HG03159 (cell line): ENCODE measurements around the gene PSMA6.
"Not testable (repeated sequence)": the region's sequence is repeated elsewhere in the genome, so short reads cannot be mapped to it uniquely, and the experiment has no call there.

Experiments used
- ATAC-seq: cut with Tn5 transposase; IDR thresholded peaks from one replicate; pipeline ENCODE4 v1.9.1; 2021; ENCODE audit warnings: mild to moderate bottlenecking, moderate library complexity; ENCODE audit not compliant: unreplicated experiment

The PSMA6 gene

DNA sequence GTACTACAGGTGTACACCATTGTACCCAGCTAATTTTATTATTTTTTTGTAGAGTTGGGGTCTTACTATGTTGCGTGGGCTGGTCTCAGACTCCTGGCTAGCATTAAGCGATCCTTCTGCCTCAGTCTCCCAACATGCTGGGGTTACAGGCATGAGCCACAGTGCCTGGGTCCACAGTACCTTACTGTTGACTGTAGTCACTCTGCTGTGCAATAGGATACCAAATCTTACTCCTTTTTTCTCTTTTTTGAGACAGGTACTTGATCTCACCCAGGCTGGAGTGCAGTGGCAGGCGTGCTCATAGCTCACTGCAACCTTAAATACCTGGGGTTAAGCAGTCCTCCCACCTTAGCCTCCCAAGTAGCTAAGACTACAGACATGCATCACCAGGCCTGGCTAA, 25.6 kb downstream of the PSMA6 start:
- ATAC-seq: no peak

DNA sequence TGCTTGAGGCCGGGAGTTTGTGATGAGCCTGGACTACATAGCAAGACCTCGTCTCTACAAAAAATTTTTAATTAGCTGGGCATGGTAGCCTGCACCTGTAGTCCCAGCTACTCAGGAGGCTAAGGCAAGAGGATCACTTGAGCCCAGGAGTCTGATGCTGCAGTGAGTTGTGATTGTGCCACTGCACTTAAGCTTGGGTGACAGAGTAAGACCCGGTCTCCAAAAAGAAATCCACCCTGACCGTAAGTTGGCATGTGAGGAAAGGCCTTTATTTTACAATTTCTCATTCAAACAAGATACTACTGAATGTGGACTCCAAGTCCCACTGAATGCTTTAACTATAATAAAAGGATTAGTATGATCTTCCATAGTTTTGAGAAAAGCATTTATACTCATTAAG, 27.3 kb downstream of the PSMA6 start:
- ATAC-seq: no peak

DNA sequence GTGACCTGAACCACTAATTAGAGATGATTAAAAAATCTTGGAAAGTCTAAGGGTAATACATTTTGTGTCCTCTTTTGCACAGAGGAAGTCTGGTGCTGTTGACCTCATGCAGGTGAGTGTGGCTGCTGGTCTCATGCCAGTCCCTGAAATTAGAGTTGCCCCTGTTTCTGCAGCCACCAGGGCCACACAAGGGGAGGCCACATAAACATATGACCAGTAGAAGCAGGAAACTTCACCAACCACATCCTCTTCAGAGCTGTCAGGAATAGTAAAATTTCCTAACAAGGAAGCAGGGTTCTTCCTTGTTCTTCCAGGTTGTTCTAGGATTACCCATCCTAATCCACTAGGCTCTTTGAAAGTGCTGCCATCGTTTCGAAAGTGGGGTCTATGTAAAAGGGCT, 28.3 kb downstream of the PSMA6 start:
- no peak for ATAC-seq

DNA sequence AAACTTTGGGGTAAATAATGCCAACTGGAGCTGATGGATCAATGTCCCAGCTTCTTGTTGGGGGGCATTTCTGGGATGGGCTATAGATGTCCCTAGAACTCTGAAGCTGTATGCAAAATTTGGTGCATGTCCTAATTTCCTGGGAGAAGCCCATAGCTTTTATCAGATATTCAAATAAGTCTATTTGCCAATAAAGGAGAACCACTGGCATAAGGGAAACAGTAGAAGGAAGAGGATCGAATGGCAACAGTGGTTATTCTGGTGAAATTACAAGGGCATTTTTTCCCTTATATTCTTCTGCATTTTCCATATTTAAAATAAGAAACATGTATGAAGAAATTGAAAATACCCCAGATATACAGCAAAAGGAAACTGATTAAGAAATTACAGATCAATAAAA, 34.2 kb downstream of the PSMA6 start:
- ATAC-seq: no peak

DNA sequence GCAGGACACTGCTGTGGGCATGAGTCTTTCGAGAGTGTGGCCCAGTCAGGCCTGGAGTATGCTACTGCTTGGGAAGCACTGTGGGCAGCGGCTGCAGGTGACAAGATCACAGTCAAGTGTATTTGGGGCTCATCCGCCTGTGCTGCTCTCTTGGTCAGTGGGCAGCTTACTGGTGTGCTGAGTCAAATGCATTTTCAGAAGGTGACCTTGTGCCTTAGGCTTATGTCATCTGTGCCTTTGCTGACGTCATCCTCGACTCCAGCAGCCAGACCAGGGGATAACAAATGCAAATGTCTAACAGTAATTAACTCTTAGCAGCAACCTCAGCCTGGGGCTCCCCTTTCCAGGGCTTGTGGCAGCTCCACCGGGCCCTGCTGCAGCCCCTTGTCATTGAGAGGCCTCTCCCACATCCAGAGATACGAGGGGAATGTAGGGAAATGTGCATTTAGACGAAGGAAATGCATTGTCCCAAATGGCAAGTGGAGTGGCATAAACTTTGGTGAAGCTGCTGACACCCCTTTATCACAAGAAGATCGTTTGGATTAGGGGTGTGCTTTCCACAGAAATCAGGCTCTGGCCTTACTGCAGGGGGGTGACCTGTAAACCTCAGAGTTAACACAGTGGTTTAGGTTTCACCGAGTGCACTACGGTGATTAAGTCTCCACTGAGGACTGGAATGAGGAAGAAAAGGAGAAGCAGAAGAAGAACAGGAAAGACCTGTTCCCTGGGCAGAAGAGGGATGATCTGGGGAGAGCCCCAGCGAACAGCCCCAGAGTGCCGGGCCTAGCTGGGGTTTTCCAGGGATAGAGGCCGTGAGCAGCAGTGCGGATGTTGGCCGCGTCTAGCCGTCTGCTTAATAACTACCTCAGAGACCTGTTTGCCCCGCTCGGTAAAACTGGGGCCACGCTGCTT, 39.7 kb downstream of the PSMA6 start:
- ATAC-seq: peak; percentile 48

DNA sequence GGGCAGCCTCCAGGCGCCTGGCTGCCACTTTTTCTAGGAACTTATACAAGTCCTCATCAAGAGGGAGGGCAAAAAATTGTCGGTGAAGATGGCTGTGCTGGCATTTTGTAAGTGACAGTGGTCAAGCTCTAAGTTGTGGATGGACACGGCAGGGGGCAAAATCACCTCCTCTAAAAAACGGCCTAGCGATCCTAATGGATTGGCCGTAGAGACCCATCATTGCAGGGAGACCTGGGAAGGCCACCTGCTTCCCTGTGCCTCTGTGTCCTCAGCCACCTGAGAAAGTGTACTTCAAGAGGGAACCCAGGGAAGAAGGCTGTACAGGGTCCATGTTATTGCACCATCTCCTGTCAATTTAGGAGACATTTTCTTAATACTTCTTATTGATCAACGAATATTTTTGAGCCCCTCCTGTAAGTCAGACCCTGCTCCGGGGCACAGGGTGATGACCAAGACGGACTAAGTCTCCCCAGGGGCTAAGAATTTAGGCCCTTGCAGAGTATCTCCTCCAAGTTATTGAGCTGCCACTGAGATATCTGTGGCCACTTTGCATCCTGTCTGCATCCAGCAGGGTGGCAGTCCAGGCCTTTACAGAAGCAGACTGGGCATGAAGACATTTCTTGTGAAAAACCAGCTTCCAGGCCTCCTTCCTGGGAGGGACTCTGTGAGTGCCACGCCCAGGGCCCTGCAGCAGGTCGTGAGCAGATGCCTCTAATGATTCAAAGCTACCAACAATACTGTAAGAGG, 40.5 kb downstream of the PSMA6 start:
- ATAC-seq: no peak

DNA sequence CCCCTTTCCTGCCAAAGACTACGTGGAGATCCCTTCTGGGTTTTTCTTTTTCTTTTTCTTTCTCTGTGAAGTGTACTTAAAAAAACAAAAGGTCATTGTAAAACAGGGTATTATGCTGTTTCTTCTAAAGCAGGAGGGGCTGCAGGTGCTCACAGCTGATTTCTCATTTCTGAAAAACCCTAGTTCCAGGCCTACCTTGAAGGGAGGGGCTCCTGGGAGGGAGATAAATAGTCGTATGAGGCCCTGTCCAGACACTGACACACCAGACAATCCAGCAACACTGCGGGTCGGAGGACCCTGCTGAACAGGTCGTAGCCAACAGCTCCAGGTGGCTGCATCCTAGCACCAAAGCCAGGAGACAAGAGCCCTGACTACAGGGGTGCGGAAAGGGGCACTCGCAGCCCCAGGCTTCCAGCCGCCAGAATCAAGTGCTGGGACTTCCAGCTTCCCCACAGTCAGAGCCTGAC, 41.1 kb downstream of the PSMA6 start:
- no peak for ATAC-seq

DNA sequence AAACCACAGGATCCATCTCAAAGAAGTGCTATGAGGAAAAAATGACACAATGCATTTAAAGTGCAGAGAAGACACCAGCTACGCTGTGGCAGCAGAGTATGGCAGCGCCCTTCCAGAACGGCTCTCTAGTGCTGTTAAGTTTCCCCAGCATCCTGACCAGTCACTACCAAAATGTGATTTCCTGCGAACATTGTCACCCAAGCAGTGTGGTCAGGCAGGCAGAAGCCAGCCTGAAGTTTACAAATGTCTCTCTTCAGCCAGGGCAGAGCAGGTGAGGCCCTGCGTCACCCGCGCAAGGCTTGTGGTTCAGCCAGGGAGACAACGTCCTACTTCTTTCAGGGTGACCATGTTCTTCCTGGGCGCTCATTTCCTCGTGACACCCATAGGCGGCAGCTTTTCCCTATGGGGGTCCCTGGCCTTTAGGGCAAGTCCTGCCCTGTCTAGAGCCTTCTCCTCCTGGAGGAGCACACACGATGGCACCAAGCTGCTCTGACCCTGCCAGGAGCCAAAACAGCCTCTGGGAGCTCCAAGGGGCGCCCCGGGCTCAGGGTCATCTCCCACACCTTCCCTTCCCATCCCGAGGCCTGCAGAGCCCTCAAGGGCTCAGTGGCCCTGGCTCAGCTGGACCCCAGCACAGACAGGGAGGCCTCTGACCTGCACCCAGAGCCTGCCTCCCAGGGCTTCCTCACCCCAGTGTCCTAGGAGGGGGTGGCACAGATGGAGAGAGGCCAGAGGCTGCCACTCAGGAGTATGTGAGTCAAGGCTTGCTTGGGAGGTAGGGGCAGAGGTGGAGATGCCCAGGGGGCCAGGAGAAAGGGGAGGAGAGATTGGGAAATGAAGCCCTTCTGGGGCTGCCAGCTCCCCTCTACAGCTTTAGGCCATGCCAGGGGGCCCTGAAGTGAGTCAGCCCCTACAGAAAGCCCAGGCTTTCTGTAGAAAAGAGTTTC, 41.9 kb downstream of the PSMA6 start:
- no peak for ATAC-seq

DNA sequence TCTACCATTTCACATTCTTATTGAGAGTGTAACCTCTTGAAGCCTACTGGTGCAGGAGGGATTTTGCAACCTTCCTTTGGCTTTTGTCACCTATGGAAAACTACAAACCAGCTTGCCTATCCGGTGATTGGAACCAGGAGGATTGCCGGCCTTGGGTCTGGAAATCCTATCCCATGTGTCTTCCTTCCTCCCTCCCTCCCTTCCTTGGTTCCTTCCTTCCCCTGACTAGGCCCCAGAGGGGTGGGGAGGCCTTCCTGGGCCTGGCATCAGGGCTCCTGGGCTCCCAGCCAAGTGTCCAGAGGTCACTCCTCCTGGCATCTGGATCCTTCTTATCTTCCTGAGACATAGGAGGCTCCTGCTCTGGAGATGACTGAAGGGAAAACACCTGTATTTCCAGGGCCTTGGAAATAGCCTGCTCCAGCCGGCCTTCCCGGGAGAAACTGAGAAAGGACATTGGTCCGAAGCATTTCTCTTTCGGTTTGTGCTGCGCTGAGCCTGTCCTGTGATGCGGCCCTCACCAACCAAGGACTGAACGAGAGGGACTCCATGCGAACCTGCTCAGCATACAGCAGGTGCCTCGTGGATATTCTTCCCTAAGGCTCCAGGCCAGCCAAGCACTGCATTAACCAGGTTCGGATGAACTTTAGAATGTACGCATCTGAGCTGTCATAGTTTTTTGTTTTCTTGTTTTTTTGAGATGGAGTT, 43.4 kb downstream of the PSMA6 start:
- ATAC-seq: no peak

DNA sequence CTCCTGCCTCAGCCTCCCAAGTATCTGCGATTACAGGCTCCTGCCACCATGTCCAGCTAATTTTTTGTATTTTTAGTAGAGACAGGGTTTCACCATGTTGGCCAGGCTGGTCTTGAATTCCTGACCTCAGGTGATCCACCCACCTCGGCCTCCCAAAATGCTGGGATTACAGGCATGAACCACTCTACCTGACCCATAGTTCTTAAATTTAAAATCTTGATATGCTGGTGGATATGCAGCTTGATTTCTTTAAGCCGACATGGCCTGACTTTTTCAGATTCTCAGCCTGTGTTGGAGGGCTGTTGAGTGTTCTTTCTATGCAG, 44.0 kb downstream of the PSMA6 start:
- not testable (repeated sequence) for ATAC-seq

DNA sequence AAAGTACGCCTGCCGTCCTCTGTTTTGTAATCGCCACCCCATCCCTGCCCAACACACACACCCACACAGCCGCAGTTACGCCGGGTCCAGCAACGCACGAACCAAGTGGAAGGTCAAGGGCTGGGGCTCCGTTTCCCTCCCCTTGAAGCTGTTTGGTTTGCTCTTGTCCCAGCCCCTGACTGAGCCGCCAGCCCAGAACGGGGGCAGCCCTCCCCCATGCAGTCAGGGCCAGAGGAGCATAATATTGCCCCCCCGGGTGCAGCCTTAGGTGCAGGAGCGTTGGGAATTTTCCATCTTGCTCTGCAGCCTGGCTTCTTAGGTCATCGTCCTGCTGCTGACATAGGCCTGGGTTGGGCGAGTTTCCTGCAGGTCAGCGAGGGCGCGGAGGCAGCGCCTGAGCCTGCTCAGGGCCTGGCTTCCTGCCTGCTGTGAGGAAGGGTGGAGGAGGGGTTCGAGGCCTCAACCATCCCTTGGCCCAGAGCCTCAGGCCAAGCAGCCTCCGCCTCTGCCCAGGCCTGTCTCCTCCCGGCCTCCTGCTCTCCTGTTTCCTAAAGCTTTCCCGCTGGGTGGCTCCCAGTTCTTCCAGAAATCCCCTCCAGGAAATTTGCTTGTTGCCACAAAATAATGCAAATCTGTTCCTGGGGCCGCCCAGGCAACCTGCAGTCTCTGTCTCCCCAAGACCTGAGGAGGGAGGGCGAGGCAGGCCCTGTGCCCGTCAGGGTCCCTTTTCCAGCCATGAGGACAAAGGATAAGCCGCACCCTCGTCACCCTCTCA, 44.5 kb downstream of the PSMA6 start:
- ATAC-seq: no peak

DNA sequence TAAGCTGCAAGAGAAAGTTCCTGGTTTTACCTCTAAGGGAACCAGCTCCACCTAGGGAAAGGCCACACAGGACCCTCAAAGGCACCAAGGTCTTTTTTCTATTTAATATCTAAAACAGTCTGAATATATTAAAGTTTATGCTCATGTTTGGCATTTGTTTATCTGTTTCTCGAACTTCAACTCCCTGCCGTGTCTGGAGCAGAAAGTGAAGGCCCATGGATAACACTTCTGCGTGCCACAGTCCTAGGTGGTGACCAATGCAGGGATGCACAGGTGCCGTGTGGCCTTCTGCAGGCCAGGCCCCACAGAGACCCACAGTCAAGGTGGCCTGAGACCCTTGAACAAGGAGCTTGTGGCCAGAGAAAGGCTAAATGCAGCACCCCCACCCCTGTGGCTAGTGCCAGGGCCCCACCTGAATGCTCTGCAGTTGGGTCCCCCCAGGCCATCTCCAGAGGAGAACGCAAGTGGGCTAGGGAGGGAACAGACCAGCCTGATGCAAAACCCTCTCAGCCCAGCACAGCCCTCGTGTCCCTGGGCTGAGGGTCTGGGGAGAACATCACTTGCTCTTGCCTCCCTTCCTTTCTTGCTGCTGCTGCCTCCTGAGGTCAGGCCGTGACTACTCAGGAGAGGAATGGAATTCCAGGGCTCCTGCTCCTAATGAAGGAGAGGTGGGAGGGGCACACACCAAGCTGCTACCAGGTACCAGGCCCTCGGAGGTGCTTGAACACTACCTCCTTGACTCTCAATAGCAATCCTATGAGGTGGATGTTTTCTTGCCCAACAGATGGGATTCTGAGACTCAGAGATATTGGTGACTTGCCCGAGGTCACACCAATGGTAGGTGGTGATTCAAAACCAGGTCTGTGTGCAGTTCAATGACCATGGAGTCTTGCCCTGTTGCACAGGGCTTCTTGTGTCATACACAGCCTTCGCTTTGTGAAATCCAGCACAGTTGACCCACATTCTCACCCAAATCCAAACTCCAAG, 45.4 kb downstream of the PSMA6 start:
- ATAC-seq: no peak

DNA sequence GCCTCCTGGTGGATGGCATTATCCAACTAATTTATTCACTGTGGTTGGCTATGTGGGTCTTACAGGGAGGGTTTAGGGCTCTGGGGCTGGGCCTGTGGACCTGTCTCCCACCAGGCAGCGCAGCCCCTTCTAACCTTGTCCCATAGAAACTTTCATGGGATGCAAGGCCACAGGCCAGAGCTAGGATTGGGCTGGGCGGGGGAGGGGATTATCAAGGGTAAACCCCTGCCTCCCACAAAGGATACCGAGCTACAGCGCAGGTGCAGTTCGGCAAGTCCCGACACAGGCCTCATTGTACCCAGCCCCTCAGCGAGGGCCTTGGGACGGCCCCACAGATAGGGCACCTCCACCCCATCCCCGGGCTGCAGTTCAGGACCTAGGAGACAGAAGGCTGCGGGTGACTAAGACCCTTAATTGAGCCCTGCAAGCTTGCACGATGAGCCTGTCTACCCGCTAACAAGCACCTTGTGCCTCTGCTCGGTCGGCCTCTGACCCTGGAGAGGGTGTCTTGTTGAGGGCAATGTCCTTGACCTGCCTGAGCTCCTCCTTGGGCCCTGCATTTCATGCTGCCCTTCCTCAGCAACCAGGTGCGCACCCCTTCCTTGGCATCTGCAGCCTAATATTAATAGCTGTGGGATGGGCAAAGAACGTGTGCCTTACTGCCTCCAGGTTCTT, 46.7 kb downstream of the PSMA6 start:
- no peak for ATAC-seq

DNA sequence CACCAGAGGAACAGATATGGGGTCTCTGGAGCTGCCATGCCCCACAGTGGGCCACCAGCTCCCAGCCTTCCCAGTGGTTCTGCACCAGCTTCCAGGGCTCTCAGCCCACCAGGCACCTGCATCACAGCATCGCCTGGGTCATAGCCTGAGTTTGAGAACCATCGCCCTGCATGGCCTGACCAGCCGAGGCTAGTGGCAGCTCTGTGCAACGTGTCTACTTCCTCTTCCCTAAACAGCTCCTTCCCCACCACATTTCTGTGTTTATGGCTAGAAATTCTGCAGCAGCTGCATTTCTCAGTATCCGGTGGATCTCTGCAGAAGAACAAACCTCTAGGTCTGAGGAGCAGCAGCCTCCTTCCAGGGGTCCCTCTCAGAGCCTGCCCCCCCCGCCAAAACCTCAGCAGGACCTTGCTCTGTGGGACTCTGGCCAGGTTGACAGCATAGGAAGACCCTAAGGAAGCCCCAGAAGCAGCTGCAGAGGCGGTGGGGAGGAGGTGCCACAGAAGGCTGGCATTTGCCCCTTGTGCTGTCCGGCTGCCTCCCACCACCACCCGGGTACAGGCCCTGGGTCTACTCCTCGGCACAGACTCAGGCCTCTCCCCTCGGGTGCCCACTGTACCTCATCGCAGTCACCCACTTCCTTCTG, 47.7 kb downstream of the PSMA6 start:
- ATAC-seq: peak; percentile 62

DNA sequence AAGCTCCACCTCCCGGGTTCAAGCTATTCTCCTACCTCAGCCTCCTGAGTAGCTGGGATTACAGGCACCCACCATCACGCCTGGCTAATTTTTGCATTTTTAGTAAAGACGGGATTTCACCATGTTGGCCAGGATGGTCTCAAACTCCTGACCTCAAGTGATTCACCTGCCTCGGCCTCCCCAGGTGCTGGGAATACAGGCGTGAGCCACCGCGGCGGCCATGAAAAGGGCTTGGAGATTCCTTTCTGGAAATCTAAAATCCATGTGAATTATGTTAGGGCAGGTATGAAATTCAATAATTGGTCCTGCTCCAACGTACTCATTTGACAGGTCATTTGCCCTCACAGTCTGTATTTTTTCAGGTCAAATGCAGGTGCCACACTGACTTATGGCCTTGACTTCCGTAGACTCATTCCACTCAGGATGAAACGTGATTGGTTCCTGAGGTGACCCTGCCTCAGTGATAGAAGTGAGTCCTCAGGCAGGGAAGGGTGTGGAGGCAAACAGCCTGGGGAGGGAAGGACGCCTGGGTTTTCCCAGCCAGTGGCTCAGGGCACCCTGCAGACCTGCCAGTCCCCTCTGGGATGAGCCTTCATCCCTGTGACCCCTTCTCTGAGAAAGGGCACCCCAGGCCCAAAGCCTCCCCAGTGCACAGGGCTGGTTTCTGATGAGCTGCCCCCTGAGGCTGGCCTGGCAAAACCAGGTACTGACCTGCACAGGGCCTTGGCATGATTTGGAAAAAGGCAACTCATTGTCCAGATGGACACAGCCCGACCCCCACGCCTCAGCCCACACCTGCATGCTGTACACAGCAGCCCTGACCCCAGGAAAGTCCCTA, 48.7 kb downstream of the PSMA6 start:
- ATAC-seq: no peak

DNA sequence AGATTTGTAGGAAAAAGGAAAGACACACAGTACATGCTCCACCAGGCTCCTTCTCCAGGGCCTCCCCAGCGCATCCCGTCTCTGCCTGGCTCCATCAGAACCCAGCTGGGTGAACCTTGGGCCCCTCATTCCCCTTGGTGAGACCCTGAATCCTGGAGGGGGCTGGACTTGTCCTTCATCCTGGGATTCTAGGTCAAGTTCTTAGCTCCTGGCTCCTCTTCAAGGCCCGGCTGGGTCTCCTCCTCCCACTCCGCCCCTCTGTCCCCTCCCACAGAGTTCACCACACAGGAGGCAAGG, 49.2 kb downstream of the PSMA6 start:
- ATAC-seq: no peak
